ENCODE data around the gene LIN7A.

LIN7A gene

DNA sequence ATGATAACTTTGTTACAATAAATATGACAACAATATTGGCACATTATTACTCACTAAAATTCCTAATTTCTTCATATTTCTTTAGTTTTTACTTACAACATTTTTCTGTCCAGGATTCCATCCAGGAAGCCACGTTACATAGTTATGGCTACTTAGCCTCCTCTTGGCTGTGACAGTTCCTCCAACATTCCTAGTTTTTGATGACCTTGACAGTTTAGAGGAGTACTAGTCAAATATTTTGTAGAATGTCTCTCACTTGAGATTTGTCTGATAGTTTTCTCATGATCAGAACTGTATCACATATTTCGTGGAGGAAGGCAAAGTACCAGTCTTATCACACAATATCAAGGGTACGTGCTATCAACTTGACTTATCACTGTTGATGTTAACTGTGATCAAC is 29.8 kb upstream of the LIN7A start:
- Histone ChIP-seq H4K5ac (ENCODE audit: low read length) (no peak overlapping the region), H2BK120ac (ENCODE audit: low read depth, low read length) (no peak overlapping the region), H2AK5ac (ENCODE audit: low read length) (no peak overlapping the region), H3K4ac (ENCODE audit: low read depth, low read length) (no peak overlapping the region), H3K9ac (ENCODE audit: low read length) (no peak overlapping the region), H3K27ac (ENCODE audit: low read depth, low read length) (no peak overlapping the region), H3K4me1 (ENCODE audit: control insufficient read depth, low read depth, low read length) (no peaks in the 10 kb centered on the region), H3K56ac (ENCODE audit: low read length) (no peak overlapping the region), H2BK15ac (replicated peaks; ENCODE audit: low read depth) (no peak overlapping the region), H3K4me3 (ENCODE audit: low read length) (no peak overlapping the region), H4K8ac (ENCODE audit: low read depth, low read length) (no peak overlapping the region), H3K4me2 (ENCODE audit: low read length) (no peak overlapping the region), H3K79me1 (ENCODE audit: low read length) (no peaks in the 10 kb centered on the region), H3K18ac (ENCODE audit: low read length) (no peak overlapping the region), H3K36me3 (ENCODE audit: control insufficient read depth, insufficient read depth, low read length) (no peaks in the 10 kb centered on the region), H3K27me3 (ENCODE audit: insufficient read depth, low read length, poor library complexity) (no peaks in the 10 kb centered on the region), H2BK5ac (ENCODE audit: low read length) (no peak overlapping the region), H3K79me2 (ENCODE audit: control insufficient read depth, insufficient read depth, low read length) (no peaks in the 10 kb centered on the region), H3K23ac (ENCODE audit: low read length) (no peak overlapping the region)
- DNase-seq, result no peak
- WGBS (ENCODE audit: extremely low coverage, insufficient coverage, low lambda C conversion rate), result no CpG with 5 or more reads among the region's 3 CpGs

DNA sequence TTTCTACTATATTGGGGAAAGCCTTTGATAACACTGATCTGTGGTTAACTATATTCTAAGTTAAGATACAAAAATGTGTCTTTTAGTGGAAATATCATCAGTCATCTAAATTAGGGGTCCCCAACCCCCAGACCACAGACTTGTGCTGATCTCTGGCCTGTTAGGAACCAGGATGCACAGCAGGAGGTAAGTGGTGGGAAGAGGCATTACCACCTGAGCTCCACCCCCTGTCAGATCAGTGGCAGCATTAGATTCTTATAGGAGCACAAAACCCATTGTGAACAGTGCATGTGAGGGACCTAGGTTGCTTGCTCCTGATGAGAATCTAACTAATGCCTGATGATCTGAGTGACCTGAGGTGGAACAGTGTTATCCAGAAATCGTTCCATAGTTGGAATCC is 28.3 kb upstream of the LIN7A start:
- Histone ChIP-seq H4K5ac (ENCODE audit: low read length) (no peak overlapping the region), H3K36me3 (ENCODE audit: control insufficient read depth, insufficient read depth, low read length) (no peaks in the 10 kb centered on the region), H3K23ac (ENCODE audit: low read length) (no peak overlapping the region), H3K79me2 (ENCODE audit: control insufficient read depth, insufficient read depth, low read length) (no peaks in the 10 kb centered on the region), H3K56ac (ENCODE audit: low read length) (no peak overlapping the region), H3K27ac (ENCODE audit: low read depth, low read length) (no peak overlapping the region), H4K8ac (ENCODE audit: low read depth, low read length) (no peak overlapping the region), H3K18ac (ENCODE audit: low read length) (no peak overlapping the region), H2BK120ac (ENCODE audit: low read depth, low read length) (no peak overlapping the region), H3K79me1 (ENCODE audit: low read length) (no peaks in the 10 kb centered on the region), H3K9ac (ENCODE audit: low read length) (no peak overlapping the region), H2BK15ac (replicated peaks; ENCODE audit: low read depth) (no peak overlapping the region), H3K4me2 (ENCODE audit: low read length) (no peak overlapping the region), H3K4me3 (ENCODE audit: low read length) (no peak overlapping the region), H2BK5ac (ENCODE audit: low read length) (no peak overlapping the region), H2AK5ac (ENCODE audit: low read length) (no peak overlapping the region), H3K4me1 (ENCODE audit: control insufficient read depth, low read depth, low read length) (no peaks in the 10 kb centered on the region), H3K27me3 (ENCODE audit: insufficient read depth, low read length, poor library complexity) (no peaks in the 10 kb centered on the region), H3K4ac (ENCODE audit: low read depth, low read length) (no peak overlapping the region)
- peak; percentile 72 for DNase-seq
- no CpG with 5 or more reads among the region's 1 CpG for WGBS (ENCODE audit: extremely low coverage, insufficient coverage, low lambda C conversion rate)

DNA sequence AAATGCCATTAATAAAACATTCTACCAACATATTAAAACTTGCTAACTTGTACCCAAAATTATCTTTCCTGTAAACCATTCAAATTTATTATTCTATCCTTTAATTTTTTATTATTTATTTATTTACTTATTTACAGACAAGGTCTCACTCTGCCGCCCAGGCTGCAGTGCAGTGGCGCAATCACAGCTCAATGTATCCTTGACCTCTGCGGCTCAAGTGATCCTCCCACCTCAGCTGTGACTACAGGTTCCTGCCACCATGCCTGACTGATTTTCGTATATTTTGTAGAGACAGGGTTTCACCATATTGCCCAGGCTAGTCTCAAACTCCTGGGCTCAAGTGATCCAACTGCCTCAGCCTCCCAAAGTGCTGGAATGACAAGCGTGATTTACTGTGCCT is 20.4 kb upstream of the LIN7A start:
- no peak overlapping the region for H2BK120ac ChIP-seq (ENCODE audit: low read depth, low read length)
- no peak overlapping the region for H4K5ac ChIP-seq (ENCODE audit: low read length)
- H3K4me1 ChIP-seq (ENCODE audit: control insufficient read depth, low read depth, low read length), result no peaks in the 10 kb centered on the region
- no peaks in the 10 kb centered on the region for H3K79me2 ChIP-seq (ENCODE audit: control insufficient read depth, insufficient read depth, low read length)
- H3K36me3 ChIP-seq (ENCODE audit: control insufficient read depth, insufficient read depth, low read length), result no peaks in the 10 kb centered on the region
- no peak overlapping the region for H3K4ac ChIP-seq (ENCODE audit: low read depth, low read length)
- no peak overlapping the region for H2BK5ac ChIP-seq (ENCODE audit: low read length)
- no peak for DNase-seq
- H3K9ac ChIP-seq (ENCODE audit: low read length), result no peak overlapping the region
- H3K27me3 ChIP-seq (ENCODE audit: insufficient read depth, low read length, poor library complexity), result no peaks in the 10 kb centered on the region
- no peak overlapping the region for H3K4me3 ChIP-seq (ENCODE audit: low read length)
- no peak overlapping the region for H2AK5ac ChIP-seq (ENCODE audit: low read length)
- H3K23ac ChIP-seq (ENCODE audit: low read length), result no peak overlapping the region
- no peaks in the 10 kb centered on the region for H3K79me1 ChIP-seq (ENCODE audit: low read length)
- H3K56ac ChIP-seq (ENCODE audit: low read length), result no peak overlapping the region
- H2BK15ac ChIP-seq (replicated peaks; ENCODE audit: low read depth), result no peak overlapping the region
- no peak overlapping the region for H3K4me2 ChIP-seq (ENCODE audit: low read length)
- no CpG with 5 or more reads among the region's 5 CpGs for WGBS (ENCODE audit: extremely low coverage, insufficient coverage, low lambda C conversion rate)
- H4K8ac ChIP-seq (ENCODE audit: low read depth, low read length), result no peak overlapping the region
- no peak overlapping the region for H3K27ac ChIP-seq (ENCODE audit: low read depth, low read length)
- H3K18ac ChIP-seq (ENCODE audit: low read length), result no peak overlapping the region

DNA sequence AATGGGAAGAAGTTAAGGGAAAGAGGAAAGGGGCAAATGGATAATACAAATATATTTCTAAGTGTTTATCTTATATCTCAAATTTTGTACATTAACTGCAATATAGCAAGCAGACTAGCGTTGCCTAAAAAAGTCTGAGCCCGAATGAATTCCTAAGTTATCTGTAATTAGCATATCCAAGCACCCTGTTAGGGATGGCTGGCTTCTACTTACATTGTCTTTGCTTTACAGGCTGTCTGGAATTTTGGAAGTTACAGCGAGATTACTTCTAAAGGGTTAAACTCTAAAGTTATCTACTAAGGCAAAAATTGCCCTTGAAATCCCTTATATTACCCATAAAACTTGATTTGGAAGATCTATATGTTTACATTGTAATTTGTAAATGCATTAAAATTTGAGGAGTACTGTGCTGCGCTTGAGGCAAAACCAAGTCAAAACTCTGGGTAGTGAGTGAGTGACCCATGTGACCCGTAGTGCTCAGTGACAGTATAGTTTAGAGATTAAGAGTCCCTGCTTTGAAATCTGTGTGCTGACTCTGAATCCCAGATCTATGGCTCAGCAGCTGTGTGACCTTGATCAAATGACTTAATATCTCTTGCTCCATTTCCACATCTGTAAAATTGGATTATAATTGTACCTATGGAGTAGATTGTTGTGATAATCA is 17.3 kb upstream of the LIN7A start:
- no peak overlapping the region for H3K4me3 ChIP-seq (ENCODE audit: low read length)
- no CpG with 5 or more reads among the region's 5 CpGs for WGBS (ENCODE audit: extremely low coverage, insufficient coverage, low lambda C conversion rate)

DNA sequence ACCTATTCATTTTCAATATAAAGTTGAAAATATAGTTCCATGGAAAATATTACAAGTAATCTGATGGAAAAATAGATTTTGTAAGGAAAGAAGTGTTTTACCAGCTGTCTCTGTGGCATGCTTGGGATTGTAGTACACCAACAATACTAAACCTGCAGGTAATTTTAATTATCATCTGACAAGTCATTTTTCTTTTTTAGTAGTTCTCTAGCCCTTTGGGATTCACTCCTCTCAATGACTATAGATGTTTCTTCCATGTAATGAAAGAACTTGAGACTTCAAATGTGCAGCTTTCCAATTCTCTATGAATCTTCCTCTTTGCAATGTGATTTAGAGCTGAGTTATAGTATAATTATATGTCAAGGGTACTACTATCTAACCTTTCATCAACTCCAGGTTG is 14.7 kb upstream of the LIN7A start:
- Histone ChIP-seq H2BK15ac (replicated peaks; ENCODE audit: low read depth) (no peak overlapping the region), H2AK5ac (ENCODE audit: low read length) (no peak overlapping the region), H3K79me1 (ENCODE audit: low read length) (no peaks in the 10 kb centered on the region), H3K27ac (ENCODE audit: low read depth, low read length) (no peak overlapping the region), H4K8ac (ENCODE audit: low read depth, low read length) (no peak overlapping the region), H3K79me2 (ENCODE audit: control insufficient read depth, insufficient read depth, low read length) (no peaks in the 10 kb centered on the region), H3K4ac (ENCODE audit: low read depth, low read length) (no peak overlapping the region), H3K4me1 (ENCODE audit: control insufficient read depth, low read depth, low read length) (no peaks in the 10 kb centered on the region), H3K27me3 (ENCODE audit: insufficient read depth, low read length, poor library complexity) (no peaks in the 10 kb centered on the region), H4K5ac (ENCODE audit: low read length) (no peak overlapping the region), H3K4me3 (ENCODE audit: low read length) (no peak overlapping the region), H3K36me3 (ENCODE audit: control insufficient read depth, insufficient read depth, low read length) (no peaks in the 10 kb centered on the region), H2BK5ac (ENCODE audit: low read length) (no peak overlapping the region), H3K23ac (ENCODE audit: low read length) (no peak overlapping the region), H2BK120ac (ENCODE audit: low read depth, low read length) (no peak overlapping the region), H3K56ac (ENCODE audit: low read length) (no peak overlapping the region), H3K9ac (ENCODE audit: low read length) (no peak overlapping the region), H3K18ac (ENCODE audit: low read length) (no peak overlapping the region), H3K4me2 (ENCODE audit: low read length) (no peak overlapping the region)
- DNase-seq, result no peak

More for the DNA sequence above, 17.3 kb upstream of the LIN7A start:
- Histone ChIP-seq H3K4ac (ENCODE audit: low read depth, low read length) (no peak overlapping the region), H4K8ac (ENCODE audit: low read depth, low read length) (no peak overlapping the region), H3K79me1 (ENCODE audit: low read length) (no peaks in the 10 kb centered on the region), H2BK120ac (ENCODE audit: low read depth, low read length) (no peak overlapping the region), H3K18ac (ENCODE audit: low read length) (no peak overlapping the region), H3K56ac (ENCODE audit: low read length) (no peak overlapping the region), H2BK5ac (ENCODE audit: low read length) (no peak overlapping the region), H4K5ac (ENCODE audit: low read length) (no peak overlapping the region), H2BK15ac (replicated peaks; ENCODE audit: low read depth) (no peak overlapping the region), H3K27me3 (ENCODE audit: insufficient read depth, low read length, poor library complexity) (no peaks in the 10 kb centered on the region), H3K79me2 (ENCODE audit: control insufficient read depth, insufficient read depth, low read length) (no peaks in the 10 kb centered on the region), H3K23ac (ENCODE audit: low read length) (no peak overlapping the region), H3K36me3 (ENCODE audit: control insufficient read depth, insufficient read depth, low read length) (no peaks in the 10 kb centered on the region), H3K4me2 (ENCODE audit: low read length) (no peak overlapping the region), H3K4me1 (ENCODE audit: control insufficient read depth, low read depth, low read length) (no peaks in the 10 kb centered on the region), H2AK5ac (ENCODE audit: low read length) (no peak overlapping the region), H3K27ac (ENCODE audit: low read depth, low read length) (no peak overlapping the region), H3K9ac (ENCODE audit: low read length) (no peak overlapping the region)
- peak; percentile 20 for DNase-seq

DNA sequence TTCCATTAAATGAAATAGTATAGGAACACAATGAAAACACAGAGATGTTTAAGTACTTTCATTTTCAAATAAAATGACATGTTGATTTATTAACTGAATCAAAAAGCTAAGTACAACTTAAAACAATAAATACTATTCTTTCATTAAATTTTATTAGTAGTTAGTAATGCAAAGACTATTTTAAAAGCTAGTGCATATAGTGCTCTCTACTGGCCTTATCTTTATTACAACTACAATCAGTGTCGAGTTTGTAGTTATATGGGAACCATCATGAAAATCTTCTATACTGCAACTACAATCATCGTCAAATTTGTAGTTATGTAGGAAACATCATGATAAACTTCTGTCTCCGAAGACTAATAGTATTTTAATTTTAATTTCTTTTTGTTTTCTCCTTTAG is 8.9 kb upstream of the LIN7A start:
- Histone ChIP-seq H3K18ac (ENCODE audit: low read length) (no peak overlapping the region), H2BK5ac (ENCODE audit: low read length) (no peak overlapping the region), H3K27ac (ENCODE audit: low read depth, low read length) (no peak overlapping the region), H3K4me2 (ENCODE audit: low read length) (no peak overlapping the region), H3K4ac (ENCODE audit: low read depth, low read length) (no peak overlapping the region), H4K5ac (ENCODE audit: low read length) (no peak overlapping the region), H3K4me1 (ENCODE audit: control insufficient read depth, low read depth, low read length) (no peaks in the 10 kb centered on the region), H3K23ac (ENCODE audit: low read length) (no peak overlapping the region), H3K27me3 (ENCODE audit: insufficient read depth, low read length, poor library complexity) (no peaks in the 10 kb centered on the region), H3K4me3 (ENCODE audit: low read length) (no peak overlapping the region), H2BK15ac (replicated peaks; ENCODE audit: low read depth) (no peak overlapping the region), H3K56ac (ENCODE audit: low read length) (no peak overlapping the region), H3K9ac (ENCODE audit: low read length) (no peak overlapping the region), H2BK120ac (ENCODE audit: low read depth, low read length) (no peak overlapping the region), H2AK5ac (ENCODE audit: low read length) (no peak overlapping the region), H3K79me1 (ENCODE audit: low read length) (no peaks in the 10 kb centered on the region), H3K79me2 (ENCODE audit: control insufficient read depth, insufficient read depth, low read length) (no peaks in the 10 kb centered on the region), H3K36me3 (ENCODE audit: control insufficient read depth, insufficient read depth, low read length) (no peaks in the 10 kb centered on the region), H4K8ac (ENCODE audit: low read depth, low read length) (no peak overlapping the region)
- DNase-seq, result no peak
- WGBS (ENCODE audit: extremely low coverage, insufficient coverage, low lambda C conversion rate), result no CpG with 5 or more reads among the region's 3 CpGs

Data from mesendoderm (in vitro differentiated cells).